GM10266 (cell line): ENCODE data around the gene HS3ST6.
"Not testable (repeated sequence)": the region's sequence is repeated elsewhere in the genome, so short reads cannot be mapped to it uniquely, and the experiment has no call there.

ENCODE experiments used
- DNase-seq: peaks from one replicate; pipeline ENCODE4 v3.0.0; 2012; ENCODE audit errors: extremely low spot score
- CTCF ChIP-seq: IDR thresholded peaks from 2 replicates; pipeline ENCODE4 v1.5.1; 2012; ENCODE audit warnings: mild to moderate bottlenecking, low read depth; ENCODE audit not compliant: control insufficient read depth, insufficient read depth; ENCODE audit errors: missing control alignments

Gene HS3ST6

DNA sequence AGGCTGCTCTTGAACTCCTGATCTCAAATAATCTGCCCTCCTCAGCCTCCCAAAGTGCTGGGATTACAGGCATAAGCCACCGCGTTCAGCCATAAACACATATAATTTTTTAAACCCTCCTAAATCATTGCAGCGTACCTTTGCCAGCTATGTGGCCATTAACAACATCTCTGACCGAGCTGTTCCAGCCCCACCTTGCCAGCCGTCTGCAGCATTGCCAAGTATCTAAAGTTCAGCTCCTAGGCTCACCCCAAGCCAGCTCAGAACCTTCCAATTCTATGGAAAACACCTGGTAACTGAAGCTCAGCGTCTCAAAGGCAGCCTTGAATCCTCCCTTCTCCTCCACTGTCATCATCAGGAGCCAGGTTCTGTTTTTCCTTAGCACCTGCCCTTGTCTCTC, 41.1 kb downstream of the HS3ST6 start:
- no peak for DNase-seq
- no peak for TF ChIP-seq CTCF

GRCh38 chr16:1876468-1876867, 41.7 kb downstream of the HS3ST6 start:
- peak; percentile 47 for DNase-seq
- TF ChIP-seq CTCF: no peak

DNA sequence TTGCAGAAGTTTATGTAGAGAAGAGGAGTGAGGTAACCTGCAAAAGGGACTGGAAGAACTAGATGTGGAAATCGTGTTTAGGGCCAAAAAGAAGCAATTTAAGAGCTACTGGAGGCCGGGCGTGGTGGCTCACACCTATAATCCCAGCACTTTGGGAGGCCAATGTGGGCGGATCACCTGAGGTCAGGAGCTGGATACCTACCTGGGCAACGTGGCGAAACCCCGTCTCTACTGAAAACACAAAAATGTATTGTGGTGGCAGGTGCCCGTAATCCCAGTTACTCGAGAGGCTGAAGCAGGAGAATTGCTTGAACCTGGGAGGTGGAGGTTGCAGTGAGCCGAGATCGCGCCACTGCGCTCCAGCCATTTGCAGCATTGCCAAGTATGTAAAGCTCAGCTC, 42.1 kb downstream of the HS3ST6 start:
- DNase-seq: not testable (repeated sequence)

GRCh38 chr16:1874854-1875253, 43.4 kb downstream of the HS3ST6 start:
- DNase-seq: no peak

DNA sequence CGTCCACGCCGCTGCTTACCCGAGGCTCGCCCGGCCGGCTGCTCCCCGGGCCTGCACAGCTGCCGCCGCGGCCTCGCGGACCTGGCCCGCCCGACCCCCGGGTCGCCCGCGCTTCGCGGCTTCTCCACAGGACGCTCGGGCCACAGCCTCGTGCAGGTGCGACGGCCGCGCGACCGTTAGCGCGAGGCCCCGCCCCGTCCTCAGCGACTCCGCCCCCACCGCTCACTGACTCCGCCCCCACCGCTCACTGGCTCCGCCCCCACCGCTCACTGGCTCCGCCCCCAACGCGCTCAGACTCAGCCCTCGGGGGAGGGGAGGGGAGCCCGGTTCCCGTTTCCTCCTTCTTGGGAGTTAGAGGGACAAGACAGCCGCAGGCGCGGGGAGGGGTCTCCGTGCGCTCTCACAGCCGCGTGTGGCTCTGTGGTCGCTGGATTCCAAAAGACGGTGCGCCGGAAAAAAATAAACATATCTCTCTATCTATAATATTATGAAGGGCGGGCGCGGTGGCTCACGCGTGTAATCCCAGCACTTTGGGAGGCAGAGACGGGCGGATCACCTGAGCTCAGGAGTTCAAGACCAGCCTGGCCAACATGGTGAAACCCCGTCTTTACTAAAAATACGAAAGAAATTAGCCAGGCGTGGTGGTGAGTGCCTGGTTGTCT, 46.1 kb downstream of the HS3ST6 start, which contains the start of gene MEIOB:
Gene MEIOB, minus strand, starts transcription at position 191 of the 662 bp plus-strand sequence. CDS start 3,989 bp downstream, outside the sequence.
- TF ChIP-seq CTCF: no peak
- DNase-seq: peak; percentile 63

More at GRCh38 chr16:1874854-1875253, 43.4 kb downstream of the HS3ST6 start:
- no peak for TF ChIP-seq CTCF

GRCh38 chr16:1870365-1871082, 47.7 kb downstream of the HS3ST6 start:
- no peak for TF ChIP-seq CTCF
- no peak for DNase-seq

GRCh38 chr16:1865902-1866690, 52.1 kb downstream of the HS3ST6 start:
- no peak for TF ChIP-seq CTCF
- no peak for DNase-seq
